GM19193 (cell line): ENCODE measurements around the gene EHHADH.

Experiments
- POLR2A ChIP-seq: IDR thresholded peaks from 4 replicates; pipeline ENCODE4 v1.6.1; 2011; ENCODE audit not compliant: insufficient read depth, insufficient read length; ENCODE audit errors: extremely low read depth

Gene EHHADH

DNA sequence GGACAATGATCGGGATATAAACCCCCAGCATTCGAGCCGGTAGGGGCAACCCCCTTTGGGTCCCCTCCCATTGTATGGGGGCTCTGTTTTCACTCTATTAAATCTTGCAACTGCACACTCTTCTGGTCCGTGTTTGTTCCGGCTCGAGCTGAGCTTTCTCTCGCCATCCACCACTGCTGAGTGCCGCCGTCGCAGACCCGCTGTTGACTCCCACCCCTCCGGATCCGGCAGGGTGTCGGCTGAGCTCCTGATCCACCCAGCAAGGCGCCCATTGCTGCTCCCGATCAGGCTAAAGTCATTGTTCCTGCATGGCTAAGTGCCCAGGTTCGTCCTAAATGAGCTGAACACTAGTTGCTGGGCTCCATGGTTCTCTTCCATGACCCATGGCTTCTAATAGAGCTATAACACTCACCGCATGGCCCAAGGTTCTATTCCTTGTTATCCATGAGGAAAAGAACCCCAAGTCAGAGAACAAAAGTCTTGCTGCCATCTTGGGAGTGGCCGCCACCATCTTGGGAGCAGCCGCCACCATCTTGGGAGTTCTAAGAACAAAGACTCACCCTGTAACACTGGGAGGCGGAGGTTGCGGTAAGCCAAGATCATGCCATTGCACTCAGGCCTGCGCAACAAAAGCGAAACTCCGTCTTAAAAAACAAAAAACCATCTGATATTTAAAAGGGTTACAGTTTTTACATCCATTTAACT lies 11.2 kb upstream of the EHHADH start:
- TF ChIP-seq POLR2A, result no peak

DNA sequence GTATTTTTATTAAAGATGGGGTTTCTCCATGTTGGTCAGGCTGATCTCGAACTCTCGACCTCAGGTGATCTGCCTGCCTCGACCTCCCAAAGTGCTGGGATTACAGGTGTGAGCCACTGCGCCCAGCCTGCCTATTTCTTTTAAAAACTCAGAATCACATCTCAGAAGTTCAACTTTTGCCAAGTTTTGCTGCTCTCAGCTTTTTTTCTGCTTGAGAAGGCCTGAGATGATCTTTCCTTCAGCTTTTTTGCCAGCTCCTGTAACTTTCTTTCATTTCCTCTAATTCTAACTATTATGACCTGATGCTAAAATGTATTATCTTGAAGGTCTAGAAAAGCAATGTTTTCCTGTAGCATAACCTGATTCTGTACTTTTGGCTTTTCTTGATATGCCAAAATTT lies 9.6 kb upstream of the EHHADH start:
- no peak for TF ChIP-seq POLR2A

DNA sequence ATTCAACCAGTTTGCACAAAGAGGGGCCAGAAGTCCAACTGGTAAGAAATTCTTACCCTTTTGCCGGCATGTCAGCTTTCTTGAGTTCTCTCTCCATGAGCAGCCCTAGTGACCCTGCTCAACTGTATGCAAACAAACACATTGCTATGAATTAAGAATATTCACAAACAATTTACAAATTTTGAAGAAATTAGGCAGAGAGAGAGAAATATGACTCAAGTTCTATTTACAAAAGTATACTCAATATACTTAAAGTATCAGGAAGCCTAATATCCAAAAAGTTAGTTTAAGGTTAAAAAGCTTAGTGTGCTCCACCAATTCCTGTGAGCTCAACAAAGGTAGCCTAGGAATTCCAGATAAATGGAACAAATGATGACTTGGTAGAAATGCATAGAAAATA lies 3.5 kb upstream of the EHHADH start:
- no peak for TF ChIP-seq POLR2A

DNA sequence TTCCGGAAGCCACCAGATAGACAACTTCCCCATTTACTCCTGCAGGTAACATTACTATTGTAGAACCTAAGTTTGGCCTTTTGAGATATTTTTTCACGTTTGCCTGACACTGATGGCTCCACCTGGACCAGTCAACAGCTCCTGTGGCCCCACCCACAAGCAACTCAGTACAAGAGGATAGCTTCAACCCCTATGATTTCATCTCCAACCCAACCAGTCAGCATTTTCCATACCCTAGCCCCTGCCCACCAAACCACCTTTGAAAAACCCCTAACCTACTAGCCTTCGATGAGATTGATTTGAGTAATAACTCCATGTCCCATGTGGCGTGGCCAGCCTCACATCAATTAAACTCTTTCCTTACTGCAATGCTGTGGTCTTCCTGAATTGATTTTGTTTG lies 950 bp upstream of the EHHADH start:
- TF ChIP-seq POLR2A, result no peak

DNA sequence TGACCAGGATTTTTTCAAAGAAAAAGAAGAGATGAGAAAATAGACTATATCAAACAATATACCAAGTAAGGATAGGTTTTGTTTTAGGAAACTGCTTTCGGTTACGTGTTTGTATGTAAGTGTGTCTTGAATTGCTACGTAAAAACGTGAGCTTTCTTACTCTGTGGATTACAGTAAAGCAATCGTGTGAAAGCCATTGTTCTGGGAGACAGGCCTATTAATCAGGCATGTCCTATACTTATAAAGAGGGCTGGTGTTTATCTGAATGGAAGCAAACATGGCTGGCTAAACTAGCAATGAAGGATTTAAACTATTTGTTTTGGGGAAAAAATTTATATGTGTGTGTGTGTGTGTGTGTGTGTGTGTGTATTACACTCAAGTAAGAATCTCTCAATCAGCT lies 2.6 kb downstream of the EHHADH start:
- TF ChIP-seq POLR2A, result no peak

DNA sequence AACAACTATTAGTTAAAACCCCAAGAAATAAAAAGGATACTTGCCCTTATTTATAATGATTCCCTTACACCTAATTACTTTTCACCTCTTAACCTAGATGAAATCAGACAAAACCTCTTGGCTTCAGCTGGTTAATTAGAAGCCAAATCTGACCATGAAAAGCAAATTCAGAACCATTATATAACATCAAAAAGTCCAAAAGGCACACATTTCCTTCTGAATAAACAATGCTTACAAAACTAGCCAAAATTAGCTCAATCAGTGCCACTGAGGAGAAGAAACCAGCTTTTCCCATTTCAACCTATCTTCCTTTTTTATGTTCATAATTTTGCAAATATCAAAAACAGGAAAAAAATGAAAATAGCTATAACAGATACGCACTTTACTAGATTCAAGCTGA lies 3.2 kb downstream of the EHHADH start:
- TF ChIP-seq POLR2A, result no peak

DNA sequence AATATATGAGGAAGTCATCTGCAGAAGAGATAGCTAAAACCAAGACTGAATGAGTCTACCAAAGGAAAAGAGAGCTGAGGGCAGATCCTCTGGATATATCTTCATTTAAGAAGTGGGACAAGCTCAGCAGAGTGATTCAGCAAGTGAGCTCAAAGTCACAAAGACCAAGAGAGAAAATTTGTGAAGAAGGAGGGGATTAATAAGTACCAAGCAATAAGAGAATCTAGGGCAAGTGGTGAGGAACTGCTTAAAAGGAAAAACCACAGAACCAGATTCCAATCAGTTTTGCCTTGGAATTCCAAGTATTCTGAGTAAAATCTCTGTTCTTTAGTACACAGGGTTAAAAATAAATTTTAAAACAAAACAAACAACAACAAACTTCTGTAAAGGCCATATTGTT lies 3.6 kb downstream of the EHHADH start:
- TF ChIP-seq POLR2A, result no peak

DNA sequence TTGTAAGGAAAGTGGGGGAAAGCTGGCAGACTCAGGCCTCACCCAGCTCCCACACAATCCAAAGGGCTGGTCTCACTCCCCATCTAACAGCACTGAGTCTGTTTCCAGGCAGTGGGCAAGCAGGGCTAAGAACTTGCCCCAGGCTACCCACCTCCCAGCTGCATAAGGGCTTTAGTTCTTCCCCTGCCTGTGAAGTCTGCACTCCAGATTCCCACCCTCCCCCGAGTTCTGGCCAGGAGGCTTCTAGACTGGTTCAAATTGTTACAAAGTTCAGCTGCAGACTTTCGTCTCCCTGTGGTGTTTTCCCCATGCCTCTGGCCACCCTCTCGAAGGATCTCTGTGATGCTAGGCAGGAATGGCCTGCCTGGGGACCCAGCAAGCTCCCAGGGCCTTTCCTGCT lies 11.2 kb downstream of the EHHADH start:
- no peak for TF ChIP-seq POLR2A

DNA sequence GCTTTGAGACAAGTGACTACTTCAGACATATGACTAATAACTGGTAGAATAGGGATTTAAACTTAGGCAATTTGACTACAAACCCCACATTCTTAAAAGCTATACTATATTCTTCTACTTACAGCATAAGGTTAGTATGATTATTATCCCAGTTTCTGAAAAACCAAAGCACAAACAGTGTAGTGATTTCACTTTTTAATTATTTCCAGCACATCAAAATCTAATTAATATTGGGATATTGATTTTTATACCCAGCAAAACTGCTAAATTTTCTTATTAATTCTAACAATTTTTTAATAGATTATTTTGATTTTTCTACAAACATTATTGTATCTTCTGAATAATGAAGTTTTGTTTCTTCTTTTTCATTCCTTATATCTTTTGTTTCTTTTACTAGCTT lies 16.9 kb downstream of the EHHADH start:
- TF ChIP-seq POLR2A, result no peak

DNA sequence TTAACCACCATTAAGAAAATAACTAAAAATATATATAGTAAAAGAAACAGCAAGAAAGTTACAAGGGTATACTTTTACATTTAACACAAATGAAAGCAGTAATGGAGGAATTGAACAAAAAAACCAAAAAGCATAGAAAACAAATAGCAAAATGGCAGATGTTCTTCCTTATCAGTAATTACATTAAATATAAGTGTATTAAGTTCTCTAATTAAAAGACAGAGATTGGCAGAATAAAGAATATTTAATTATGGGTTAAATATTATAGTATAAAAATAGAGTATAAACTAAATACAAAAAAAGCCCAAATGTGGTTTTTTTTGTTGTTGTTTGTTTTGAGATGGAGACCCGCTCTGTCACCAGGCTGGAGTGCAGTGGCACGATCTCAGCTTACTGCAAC lies 20.5 kb downstream of the EHHADH start:
- TF ChIP-seq POLR2A, result no peak

DNA sequence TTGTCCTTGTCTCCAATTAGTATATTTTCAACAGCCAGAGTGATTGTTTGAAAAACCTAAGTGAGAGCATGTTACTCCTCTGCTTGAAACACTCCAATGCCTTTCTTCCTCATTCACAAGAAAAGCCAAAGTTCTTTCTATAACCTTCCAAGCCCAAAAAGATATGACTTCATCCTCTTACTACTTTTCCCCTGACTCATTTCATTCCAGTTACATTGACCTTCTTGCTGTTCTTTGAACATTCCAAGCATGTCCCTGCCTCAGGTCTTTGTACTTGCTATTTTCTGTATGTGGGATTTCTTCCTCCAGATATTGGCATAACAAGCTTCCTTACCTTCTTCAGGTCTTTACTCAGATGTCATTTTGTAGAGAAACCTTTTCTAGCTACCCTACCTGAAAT lies 28.3 kb downstream of the EHHADH start:
- TF ChIP-seq POLR2A, result no peak

DNA sequence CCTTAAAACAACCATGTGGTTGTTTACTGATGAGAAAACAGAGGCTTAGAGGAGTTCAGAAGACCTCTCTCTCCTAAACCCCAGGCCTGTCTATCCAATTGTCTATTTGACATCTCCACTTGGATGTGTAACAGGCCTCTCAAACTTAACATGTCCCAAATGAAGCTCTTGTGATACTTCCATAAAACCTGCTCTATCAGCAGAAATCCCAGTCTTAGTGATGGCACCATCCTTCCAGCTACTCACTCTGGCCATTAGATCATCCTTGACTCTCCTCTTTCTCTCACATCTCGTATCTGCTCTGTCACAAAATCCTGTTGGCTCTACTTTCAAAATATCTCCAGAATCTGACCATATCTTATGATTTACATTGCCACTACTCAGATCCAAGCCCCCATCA lies 28.8 kb downstream of the EHHADH start:
- no peak for TF ChIP-seq POLR2A

DNA sequence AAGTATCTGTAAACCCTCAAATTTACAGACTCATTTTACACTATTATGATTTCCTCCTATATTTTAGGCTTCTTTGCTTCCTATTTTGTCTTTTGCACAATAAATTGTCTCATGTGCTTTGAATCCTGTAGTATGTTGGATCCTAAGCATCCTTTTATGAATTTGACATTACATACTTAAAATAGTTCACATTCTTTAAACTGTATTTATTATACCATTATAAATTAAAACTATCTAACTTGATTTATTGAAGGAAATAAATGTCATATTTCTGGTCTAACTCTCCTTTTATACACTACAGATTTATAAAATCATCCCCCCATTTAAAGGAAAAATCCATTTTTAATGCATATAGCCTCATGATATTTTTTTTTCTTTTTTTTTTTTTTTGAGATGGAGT lies 32.6 kb downstream of the EHHADH start:
- no peak for TF ChIP-seq POLR2A

DNA sequence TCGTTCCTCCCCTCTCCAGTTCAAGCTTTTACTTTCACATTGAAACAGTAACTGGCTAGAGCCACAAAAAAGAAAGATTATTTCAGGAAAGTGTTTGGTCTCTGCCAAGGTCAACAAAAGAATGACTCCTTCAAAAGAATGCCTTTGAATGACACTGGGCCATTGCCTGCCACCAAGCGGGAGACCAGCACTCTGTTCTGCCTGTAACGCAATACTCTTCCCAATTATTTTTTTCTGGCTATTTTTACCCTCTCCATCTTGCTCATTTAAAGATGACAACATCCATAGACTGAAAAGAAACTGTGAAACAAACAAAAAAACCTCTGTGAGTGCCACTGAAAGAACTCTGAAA lies 37.3 kb downstream of the EHHADH start:
- TF ChIP-seq POLR2A, result no peak

DNA sequence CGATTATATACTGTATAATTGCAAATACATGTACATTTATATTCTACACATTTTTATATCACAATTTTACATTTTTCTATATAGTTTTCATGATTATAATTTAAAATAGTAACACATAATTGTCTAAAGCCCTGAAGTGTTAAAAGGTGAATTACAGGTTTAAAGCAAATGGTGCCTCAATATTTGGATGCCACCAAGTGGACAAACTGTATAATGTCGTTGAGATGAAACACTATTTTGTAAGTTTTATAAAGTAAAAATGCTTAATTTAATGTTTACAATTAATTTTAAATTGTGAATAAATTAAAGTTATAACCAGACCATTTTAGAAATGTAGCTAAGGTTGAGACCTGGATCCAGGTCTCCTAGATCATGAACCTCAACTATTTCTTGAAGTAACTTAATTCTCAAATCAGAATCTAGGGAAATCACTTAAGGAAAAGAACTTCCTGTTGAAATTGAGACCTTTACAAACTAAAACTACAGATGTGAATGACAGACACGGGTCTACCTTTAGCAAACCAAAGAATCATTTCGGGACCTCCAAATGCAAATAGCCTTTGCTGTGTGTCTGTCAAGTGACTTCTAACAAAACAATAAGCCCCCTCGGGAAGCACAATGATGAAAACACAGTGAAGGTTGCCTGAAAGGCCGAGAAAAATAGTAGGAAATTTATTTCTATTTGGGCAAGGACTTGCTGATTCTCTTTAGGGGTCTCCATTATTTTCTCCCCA lies 37.8 kb downstream of the EHHADH start:
- no peak for TF ChIP-seq POLR2A

DNA sequence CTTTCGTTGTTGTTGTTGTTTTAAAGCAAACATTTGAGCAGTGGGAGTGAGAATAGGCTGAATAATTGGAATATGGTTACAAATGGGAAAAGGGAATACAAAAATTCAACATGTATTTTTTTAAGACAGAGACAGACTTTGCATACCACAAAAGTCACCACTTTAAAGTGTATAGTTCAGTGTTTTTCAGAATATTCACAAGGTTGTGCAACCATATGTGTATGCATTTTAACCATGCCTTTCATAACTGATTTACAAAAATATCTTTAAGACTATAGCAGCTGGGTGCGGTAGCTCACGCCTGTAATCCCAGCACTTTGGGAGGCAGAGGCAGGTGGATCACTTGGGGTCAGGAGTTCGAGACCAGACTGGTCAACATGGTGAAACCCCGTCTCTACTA lies 41.3 kb downstream of the EHHADH start:
- no peak for TF ChIP-seq POLR2A
